Measurements from ENCODE around the gene BAIAP2L2. TPM values are rescaled to one million over a fixed set of nuclear protein-coding genes. Genes with fewer than 3 reads are reported as not detected.

BAIAP2L2 gene
- total and polyA plus RNA-seq, 10 of the 15 experiments (the other 5 are each of a cell fraction or from before 2014, with no cell fraction given): 0.08 to 0.38 (median 0.14) TPM; not detected in 6

- no peak for TF ChIP-seq ZBTB40 (IDR thresholded peaks at IDR 0.05; ENCODE audit: borderline replicate concordance)
- TF ChIP-seq ASH2L (IDR thresholded peaks at IDR 0.05; ENCODE audit: borderline replicate concordance, low read depth): no peak
- TF ChIP-seq TCF7 (IDR thresholded peaks at IDR 0.05; ENCODE audit: borderline replicate concordance): no peak
These were observed 30.0 kb downstream of the BAIAP2L2 start (continued) for GRCh38 chr22:38080474-38080849.

- Histone ChIP-seq H3K36me3 (ENCODE audit: control insufficient read depth in 2 of 2, insufficient read depth in 2 of 2, low read length in 1 of 2) (no peaks in the 10 kb centered on the region), H2AFZ (ENCODE audit: control insufficient read depth, low read depth, low read length) (no peak overlapping the region), H3K4me2 (ENCODE audit: control insufficient read depth, insufficient read depth) (no peak overlapping the region), H3K9me3 (replicated peaks; ENCODE audit: control insufficient read depth, insufficient read depth, low read length) (no peaks in the 10 kb centered on the region), H3K27ac (ENCODE audit: control insufficient read depth, insufficient read depth) (no peak overlapping the region), H3K79me2 (ENCODE audit: control insufficient read depth, insufficient read depth, low read length) (no peaks in the 10 kb centered on the region), H3K4me3 (no peak overlapping the region), H3K27me3 (replicated peaks in 1 of 2; ENCODE audit: control insufficient read depth in 2 of 2, insufficient read depth in 2 of 2, low read length in 1 of 2) (peaks cover 8 to 9% of the 10 kb centered on the region in 2 experiments; a peak in 3 of 4 replicates), H3K9ac (ENCODE audit: control insufficient read depth, insufficient read depth, low read length) (no peak overlapping the region), H3K4me1 (ENCODE audit: control insufficient read depth, insufficient read depth, low read length) (no peaks in the 10 kb centered on the region), H4K20me1 (ENCODE audit: control insufficient read depth, insufficient read depth) (no peaks in the 10 kb centered on the region)
- ATAC-seq (no peak), DNase-seq (ENCODE audit: low read depth, low spot score) (no peak), FAIRE-seq (no peak)
- RAD21 ChIA-PET (ENCODE audit: unreplicated experiment): no interaction called here
- SMC1A ChIA-PET (ENCODE audit: uncharacterized antibody, unreplicated experiment): no interaction called here
- in situ Hi-C loops (cut with MboI) (no loop called here), intact Hi-C loops (cut with micrococcal nuclease; ENCODE audit: unreplicated experiment) (no loop called here)
- BruUV-seq (replicated peaks): no TSS peak
- POLR2A ChIA-PET: no interaction called here
- CTCF ChIA-PET: no interaction called here
- 51% methylated on average over 7 of the region's 7 CpGs for WGBS (ENCODE audit: insufficient coverage, insufficient replicate concordance, low lambda C conversion rate, missing lambda C conversion rate)
- TF ChIP-seq EP300 (IDR thresholded peaks at IDR 0.05; ENCODE audit: borderline replicate concordance in 1 of 2, control insufficient read depth in 1 of 2, low read depth in 2 of 2, low read length in 2 of 2) (no peak), RCOR1 (conservative IDR thresholded peaks at IDR 0.05; ENCODE audit: low read depth, low read length) (no peak), SMAD1 (IDR thresholded peaks at IDR 0.05; ENCODE audit: low read depth, partially characterized antibody) (no peak), KLF5 (IDR thresholded peaks at IDR 0.05; ENCODE audit: partially characterized antibody) (no peak), DPF2 (IDR thresholded peaks at IDR 0.05) (no peak), EZH2 (IDR thresholded peaks at IDR 0.05; ENCODE audit: borderline replicate concordance, control insufficient read depth, low read depth, low read length) (no peak), POLR2A (IDR thresholded peaks at IDR 0.05; ENCODE audit: low read depth, low read length) (no peak), ZBTB4 (CRISPR knock-in tag; IDR thresholded peaks at IDR 0.05) (no peak), WRNIP1 (IDR thresholded peaks at IDR 0.05; ENCODE audit: borderline replicate concordance, low read depth, low read length) (no peak), E4F1 (IDR thresholded peaks at IDR 0.05; ENCODE audit: borderline replicate concordance, partially characterized antibody) (no peak)
These were observed 30.7 kb downstream of the BAIAP2L2 start for GRCh38 chr22:38079804-38080203.

Measured in GM12878 (cell line).